IPS-15b (cell line): ENCODE data around the gene NHERF2.
"Not testable (repeated sequence)": the region's sequence is repeated elsewhere in the genome, so short reads cannot be mapped to it uniquely, and the experiment has no call there.

ENCODE experiments used
- H3K27me3 ChIP-seq: one replicate; pipeline ENCODE4 v1.6.1; 2013; ENCODE audit warnings: low read length; ENCODE audit not compliant: control insufficient read depth, insufficient read depth
- H3K36me3 ChIP-seq: one replicate; pipeline ENCODE4 v1.6.1; 2013; ENCODE audit warnings: low read length; ENCODE audit not compliant: control insufficient read depth, insufficient read depth
- H3K4me1 ChIP-seq: one replicate; pipeline ENCODE4 v1.6.1; 2013; ENCODE audit warnings: mild to moderate bottlenecking, low read length; ENCODE audit not compliant: control insufficient read depth, insufficient read depth
- H3K4me3 ChIP-seq: one replicate; pipeline ENCODE4 v1.5.1; 2013; ENCODE audit warnings: low read depth, low read length
- H3K9ac ChIP-seq: one replicate; pipeline ENCODE4 v1.6.1; 2013; ENCODE audit warnings: low read depth, mild to moderate bottlenecking, low read length
- H3K9me3 ChIP-seq: one replicate; pipeline ENCODE4 v1.6.1; 2013; ENCODE audit warnings: mild to moderate bottlenecking, low read length; ENCODE audit not compliant: control insufficient read depth, insufficient read depth

The NHERF2 gene

DNA sequence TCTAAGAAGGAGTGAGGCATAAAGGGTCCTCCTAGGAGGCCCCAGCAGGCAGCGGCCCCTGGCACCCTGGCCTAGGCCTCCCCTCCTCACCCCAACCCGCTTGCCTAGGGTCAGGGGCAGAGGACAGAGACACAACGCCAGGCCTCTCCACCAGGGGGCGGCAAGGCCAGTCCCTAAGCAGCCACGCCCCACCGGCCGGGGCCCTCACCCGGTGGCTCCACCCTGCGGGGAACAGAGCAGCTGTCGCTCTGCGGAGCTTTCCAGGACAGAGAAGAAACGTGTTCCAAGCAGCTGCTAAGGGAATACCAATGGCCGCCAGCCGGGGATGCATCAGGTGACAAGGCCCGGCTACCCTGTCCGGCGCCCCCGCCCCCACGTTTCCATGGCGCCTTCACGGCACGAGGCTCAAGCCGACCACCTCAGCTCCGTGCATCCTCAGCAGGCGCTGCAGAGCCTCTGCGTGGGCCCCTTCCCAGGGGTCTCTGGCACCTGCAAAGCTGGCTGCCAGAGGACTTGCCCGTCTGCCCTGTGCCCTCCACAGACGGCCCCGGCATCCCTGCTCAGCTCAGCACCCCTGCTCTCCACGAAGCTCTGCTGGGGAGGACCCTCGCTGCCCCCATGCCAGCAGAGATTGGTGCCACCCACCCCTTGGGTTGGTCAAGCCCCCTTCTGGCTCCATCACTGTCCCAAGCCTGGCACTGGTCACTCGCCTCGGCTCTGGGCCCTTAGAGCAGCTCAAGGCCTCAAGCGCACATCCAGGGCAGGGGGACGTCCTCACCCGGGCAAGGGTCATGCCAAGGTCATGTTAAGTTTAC lies 22.7 kb upstream of the NHERF2 start:
- peaks cover 7% of the 10 kb centered on the region for H3K4me1 ChIP-seq
- no peak overlapping the region for H3K4me3 ChIP-seq
- H3K9me3 ChIP-seq: no peaks in the 10 kb centered on the region
- H3K9ac ChIP-seq: no peak overlapping the region
- peaks cover 49% of the 10 kb centered on the region for H3K36me3 ChIP-seq
- no peaks in the 10 kb centered on the region for H3K27me3 ChIP-seq

DNA sequence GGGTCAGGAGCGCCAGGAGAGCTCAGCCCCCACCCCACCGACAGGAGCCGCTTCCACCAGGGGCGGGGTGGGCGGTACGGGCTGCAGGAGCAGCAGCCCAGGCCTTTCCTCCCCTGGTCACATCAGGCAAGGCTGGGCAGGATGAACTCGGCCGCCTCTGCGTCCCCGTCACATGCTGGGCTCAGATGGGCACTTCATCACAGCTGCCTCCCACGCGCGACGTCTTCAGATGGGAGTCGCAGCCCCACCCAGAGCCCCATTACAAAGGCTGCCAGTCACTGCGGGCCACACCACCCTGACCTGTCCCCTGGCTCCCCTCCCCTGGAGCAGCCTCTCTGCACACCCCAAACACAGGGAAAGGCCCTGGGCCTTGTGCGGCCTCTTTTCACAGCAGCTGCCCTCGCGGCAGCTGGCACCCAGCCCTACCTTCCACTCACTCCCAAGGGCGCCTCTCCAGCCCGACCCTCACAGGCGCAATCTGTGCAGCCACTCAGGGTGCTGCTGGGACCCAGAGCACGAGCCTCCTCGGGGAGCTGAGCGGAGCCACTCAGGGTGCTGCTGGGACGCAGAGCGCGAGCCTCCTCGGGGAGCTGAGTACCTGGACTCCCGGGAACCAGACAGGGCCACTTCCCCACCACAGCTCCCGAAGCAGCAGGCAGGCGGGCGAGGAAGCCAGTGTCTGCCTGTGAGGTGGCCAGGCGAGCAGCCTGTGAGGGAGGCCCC lies 21.7 kb upstream of the NHERF2 start:
- H3K9me3 ChIP-seq: no peaks in the 10 kb centered on the region
- peaks cover 40% of the 10 kb centered on the region for H3K36me3 ChIP-seq
- no peak overlapping the region for H3K9ac ChIP-seq
- no peak overlapping the region for H3K4me3 ChIP-seq
- H3K4me1 ChIP-seq: peaks cover 7% of the 10 kb centered on the region
- H3K27me3 ChIP-seq: no peaks in the 10 kb centered on the region

DNA sequence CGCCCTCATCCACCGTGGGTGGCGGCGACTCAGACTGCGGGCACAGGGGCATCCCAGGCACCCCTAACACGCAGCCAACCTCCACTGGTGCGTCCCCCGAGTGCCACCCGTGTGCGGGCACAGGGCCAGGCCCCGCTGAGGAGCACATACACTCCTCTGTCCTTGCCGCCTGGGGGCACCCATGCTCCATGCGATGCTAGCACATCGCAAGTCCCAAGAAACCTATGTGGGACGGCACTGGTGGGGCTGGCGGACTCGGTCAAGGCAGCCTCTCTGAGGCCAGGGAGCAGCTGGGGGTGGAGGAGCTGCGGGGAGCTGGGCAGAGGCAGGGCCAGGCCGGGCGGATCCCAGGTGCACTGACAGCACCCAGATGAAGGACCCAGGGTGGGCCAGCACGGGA lies 21.1 kb upstream of the NHERF2 start:
- H3K36me3 ChIP-seq: peaks cover 34% of the 10 kb centered on the region
- no peaks in the 10 kb centered on the region for H3K27me3 ChIP-seq
- no peak overlapping the region for H3K4me3 ChIP-seq
- H3K9me3 ChIP-seq: no peaks in the 10 kb centered on the region
- no peak overlapping the region for H3K9ac ChIP-seq
- peaks cover 12% of the 10 kb centered on the region for H3K4me1 ChIP-seq

DNA sequence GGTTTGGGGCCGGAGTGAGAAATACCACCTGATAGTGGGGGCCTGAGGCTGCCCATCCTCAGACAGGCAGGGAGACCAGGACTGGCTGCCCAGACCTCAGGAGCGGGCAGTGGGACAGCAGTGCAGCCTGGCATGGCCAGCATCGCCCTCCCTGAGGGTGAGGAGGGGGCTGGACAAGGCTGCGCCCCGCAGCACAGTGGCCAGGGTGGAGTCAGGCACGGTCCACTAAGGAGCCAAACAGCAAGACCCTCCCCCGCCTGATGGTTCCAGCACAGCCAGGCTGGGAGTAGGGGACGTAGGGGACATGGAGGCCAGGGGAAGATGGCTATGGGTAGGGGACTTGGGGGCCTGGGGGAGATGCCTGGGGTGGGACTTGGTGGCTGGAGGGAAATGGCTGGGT lies 20.4 kb upstream of the NHERF2 start:
- no peak overlapping the region for H3K9ac ChIP-seq
- H3K36me3 ChIP-seq: peaks cover 28% of the 10 kb centered on the region
- H3K9me3 ChIP-seq: no peaks in the 10 kb centered on the region
- H3K4me3 ChIP-seq: no peak overlapping the region
- peaks cover 12% of the 10 kb centered on the region for H3K4me1 ChIP-seq
- no peaks in the 10 kb centered on the region for H3K27me3 ChIP-seq

DNA sequence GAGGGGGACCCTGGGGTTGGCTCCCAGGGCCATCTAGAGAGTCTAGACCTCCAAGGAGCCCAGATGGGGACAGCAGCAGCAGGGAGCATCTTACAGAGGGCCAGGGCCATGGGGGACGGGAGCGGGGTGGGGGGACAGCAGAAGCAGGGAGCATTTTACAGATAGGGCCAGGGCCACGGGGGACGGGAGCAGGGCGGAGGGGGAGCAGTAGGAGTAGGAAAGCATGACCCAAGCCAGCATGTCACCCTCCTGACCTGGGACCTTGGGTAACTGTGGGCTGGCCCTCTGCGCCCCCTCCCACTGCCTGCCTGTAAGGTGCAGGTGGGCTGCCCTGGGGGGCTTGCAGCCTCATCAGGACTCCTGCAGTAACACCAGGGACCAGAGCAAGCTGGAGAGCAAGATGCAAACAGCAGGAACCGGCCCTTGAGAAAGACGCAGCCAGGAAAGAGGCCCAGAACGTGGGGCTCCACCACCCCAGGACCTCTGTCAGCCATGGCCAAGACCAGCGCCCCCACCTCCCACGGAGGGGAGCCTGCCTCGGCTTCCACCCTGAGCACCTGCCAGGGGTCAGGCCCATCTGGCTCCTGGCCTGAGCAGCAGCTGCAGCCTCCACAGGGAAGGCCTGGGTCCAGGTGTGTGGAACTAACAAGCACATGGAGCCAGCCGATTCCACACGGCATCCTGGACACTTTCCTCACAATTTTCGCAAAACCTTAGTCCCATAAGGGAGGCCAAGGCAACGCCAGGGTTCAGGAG lies 19.4 kb upstream of the NHERF2 start:
- peaks cover 19% of the 10 kb centered on the region for H3K36me3 ChIP-seq
- no peaks in the 10 kb centered on the region for H3K9me3 ChIP-seq
- no peak overlapping the region for H3K9ac ChIP-seq
- no peak overlapping the region for H3K4me3 ChIP-seq
- H3K27me3 ChIP-seq: no peaks in the 10 kb centered on the region
- H3K4me1 ChIP-seq: peaks cover 12% of the 10 kb centered on the region

DNA sequence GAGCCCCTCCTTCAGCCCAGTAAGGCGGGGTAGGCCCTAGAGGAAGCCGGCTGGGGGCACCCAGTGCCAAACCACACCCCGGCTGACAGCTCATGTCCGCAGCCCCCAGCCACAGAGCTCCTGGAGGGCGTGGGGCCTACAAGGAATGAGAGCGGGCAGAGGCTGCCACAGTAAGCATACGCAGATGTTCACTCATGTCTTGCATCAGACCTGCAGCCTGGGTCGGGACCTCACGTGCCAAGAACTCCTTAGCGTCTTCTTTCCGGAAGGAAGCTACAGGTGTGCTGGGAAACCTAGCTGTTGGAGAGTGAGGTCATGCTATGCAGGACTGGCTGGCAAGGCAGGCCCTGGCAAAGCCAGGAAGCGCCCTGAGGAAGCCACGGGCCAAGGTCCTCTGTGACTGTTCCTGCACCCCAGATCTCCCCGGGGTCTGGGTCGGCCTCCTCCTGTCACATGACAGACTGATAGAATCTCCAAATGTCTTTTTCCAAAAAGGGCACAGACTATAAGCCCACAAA lies 18.6 kb upstream of the NHERF2 start:
- Histone ChIP-seq H3K9me3 (no peaks in the 10 kb centered on the region), H3K9ac (no peak overlapping the region), H3K36me3 (peaks cover 11% of the 10 kb centered on the region), H3K27me3 (no peaks in the 10 kb centered on the region), H3K4me3 (peak overlapping the region; percentile 91), H3K4me1 (peaks cover 12% of the 10 kb centered on the region)

DNA sequence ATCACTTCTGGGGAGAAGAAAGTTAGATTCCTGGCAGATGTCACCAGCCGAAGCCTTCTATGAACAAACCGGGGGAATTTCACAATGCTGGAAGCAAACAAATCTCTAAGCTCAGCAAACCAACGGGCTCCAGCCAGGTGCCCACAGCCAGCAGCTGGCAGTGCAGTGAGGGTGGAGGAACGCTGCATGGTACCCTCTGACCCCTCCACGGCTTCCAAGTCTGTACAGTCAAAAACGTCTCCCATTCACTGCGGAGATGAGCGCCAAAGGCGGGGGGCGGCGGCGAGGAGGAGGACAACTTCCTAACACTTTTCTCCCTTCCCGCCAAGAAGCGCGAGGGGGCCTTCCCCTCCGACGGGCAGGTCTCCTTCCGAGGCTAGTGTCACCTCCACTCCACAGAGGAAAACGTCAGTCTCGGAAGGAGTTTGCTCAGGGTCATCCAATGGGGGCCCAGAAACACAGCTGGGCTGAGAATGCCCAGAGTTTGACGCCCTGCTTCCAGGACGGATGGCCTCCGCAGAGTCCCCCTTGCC lies 18.0 kb upstream of the NHERF2 start:
- Histone ChIP-seq H3K9me3 (no peaks in the 10 kb centered on the region), H3K4me3 (peak overlapping the region; percentile 91), H3K27me3 (no peaks in the 10 kb centered on the region), H3K4me1 (peaks cover 10% of the 10 kb centered on the region), H3K9ac (peak overlapping the region; percentile 89), H3K36me3 (peaks cover 6% of the 10 kb centered on the region)

DNA sequence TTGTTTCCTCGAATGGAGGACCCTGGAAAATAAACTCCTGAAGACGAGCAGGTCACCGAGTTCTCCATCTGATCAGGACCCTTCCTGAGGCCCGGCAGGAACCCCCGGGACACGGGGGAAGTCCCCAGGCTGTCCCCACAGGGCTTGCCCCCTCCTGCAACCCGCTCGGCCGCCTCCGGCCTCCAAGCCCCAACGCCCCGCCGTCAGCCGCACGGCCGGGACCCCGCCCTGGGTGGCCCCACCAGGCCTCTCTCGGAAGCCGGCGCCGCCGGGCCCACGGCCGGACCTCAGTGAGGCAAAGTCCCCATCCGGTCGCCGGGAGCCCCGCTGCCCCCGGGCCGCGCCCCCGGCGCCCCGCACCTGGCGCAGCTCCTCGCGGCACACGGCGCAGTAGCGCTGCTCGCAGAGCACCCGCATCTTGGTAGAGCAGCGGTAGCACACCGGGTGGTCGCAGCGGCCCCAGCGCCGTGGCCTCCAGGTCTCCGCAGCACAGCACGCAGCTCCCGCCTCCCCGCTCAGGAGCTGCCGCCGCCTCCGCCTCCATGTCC lies 17.5 kb upstream of the NHERF2 start:
- Histone ChIP-seq H3K9me3 (no peaks in the 10 kb centered on the region), H3K4me3 (peak overlapping the region; percentile 91), H3K4me1 (peaks cover 10% of the 10 kb centered on the region), H3K27me3 (no peaks in the 10 kb centered on the region), H3K36me3 (peaks cover 6% of the 10 kb centered on the region), H3K9ac (peak overlapping the region; percentile 89)

DNA sequence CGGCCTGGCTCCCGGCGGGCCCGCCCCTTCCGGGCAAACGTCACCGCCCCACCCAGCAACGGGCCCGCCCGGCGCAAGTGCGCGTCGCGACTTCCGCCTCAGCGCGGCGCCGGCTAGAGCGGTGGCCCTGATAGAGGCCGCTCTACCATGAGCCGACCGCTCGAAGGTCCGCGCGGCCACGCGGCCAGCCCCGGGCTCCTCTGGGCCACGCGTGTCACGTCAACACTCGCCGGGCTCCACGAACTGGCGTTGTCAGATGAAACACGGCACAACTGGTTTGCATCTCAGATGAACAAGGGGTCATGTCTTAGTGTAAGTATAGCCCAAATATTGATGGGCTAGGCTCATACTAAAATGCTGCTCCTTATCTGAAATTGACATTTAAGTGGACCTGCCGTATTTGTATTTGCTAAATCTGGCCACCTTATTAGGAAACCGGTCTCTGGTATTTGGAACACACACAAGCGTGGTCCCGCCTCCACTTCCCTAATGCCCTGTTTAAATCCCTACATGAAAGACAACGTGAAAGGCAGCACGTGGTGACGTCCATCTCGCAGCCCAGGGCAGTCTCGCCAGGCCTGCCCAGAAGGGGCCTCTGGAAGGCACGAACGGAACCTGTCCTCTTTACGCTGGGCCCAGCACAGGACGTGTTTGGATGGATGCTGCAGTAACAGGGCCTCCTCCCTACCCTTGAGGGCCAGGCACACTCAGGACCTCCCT lies 16.8 kb upstream of the NHERF2 start, which contains the start of gene ZNF598:
TSS of gene ZNF598 (minus strand) at position 31 of the 720 bp plus-strand sequence.
- H3K27me3 ChIP-seq: no peaks in the 10 kb centered on the region
- H3K4me1 ChIP-seq: peaks cover 10% of the 10 kb centered on the region
- peak within 1 kb of the TSS; percentile 91 for H3K4me3 ChIP-seq
- no peaks in the 10 kb centered on the region for H3K9me3 ChIP-seq
- peaks cover 6% of the 10 kb centered on the region for H3K36me3 ChIP-seq
- H3K9ac ChIP-seq: peak within 1 kb of the TSS; percentile 89

DNA sequence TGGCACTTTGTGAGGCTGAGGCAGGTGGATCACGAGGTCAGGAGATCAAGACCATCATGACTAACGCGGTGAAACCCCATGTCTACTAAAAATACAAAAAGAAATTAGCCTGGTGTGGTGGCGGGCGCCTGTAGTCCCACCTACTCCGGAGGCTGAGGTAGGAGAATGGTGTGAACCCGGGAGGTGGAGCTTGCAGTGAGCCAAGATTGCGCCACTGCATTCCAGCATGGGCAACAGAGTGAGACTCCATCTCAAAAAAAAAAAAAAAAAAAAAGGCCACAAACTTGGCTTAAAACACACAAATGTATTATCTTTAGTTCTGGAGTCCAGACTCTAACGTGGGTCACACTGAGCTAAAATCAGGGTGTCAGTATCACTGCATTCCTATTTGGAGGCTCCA lies 15.0 kb upstream of the NHERF2 start:
- not testable (repeated sequence) for H3K9ac ChIP-seq, H3K9me3 ChIP-seq, H3K36me3 ChIP-seq, H3K4me1 ChIP-seq, H3K27me3 ChIP-seq, H3K4me3 ChIP-seq
